Measurements from ENCODE around the gene FOXC1. TPM values are rescaled to one million over a fixed set of nuclear protein-coding genes. Genes with fewer than 3 reads are reported as not detected.

The FOXC1 gene
- total and polyA plus RNA-seq, 4 donors: 0.08 to 0.33 (median 0.14) TPM

DNA sequence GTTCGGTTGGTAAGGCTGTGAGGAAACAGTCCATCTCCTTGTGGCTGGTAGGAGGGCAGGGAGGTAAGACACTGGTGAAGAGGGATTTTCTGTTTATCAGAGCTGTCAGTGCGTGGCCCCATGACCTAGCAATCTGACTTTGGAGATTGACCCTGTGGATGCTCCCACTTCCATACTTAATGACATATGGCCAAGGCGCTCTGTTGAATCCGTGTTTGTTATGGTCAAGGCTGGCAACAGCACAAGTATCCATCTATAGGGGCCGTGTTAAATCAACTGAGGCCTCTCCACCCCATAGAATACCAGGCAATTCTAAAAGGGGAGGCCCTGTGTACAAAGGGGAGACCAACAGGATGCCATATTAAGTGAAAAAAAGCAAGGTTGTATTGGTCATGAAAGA is 25.6 kb upstream of the FOXC1 start:
- Histone ChIP-seq H3K27me3 (ENCODE audit: control insufficient read depth in 4 of 4, insufficient read depth in 4 of 4, low read length in 3 of 4) (no peaks in the 10 kb centered on the region), H3K9ac (ENCODE audit: low read depth in 1 of 2, low read length in 2 of 2) (no peak overlapping the region), H3K4me1 (ENCODE audit: control insufficient read depth in 4 of 4, insufficient read depth in 4 of 4, low read length in 3 of 4) (no peaks in the 10 kb centered on the region), H3K4me3 (ENCODE audit: low read depth in 1 of 3, low read length in 3 of 3) (no peak overlapping the region), H3K36me3 (ENCODE audit: control insufficient read depth in 4 of 4, insufficient read depth in 3 of 4, low read depth in 1 of 4, low read length in 3 of 4) (no peaks in the 10 kb centered on the region), H3K27ac (ENCODE audit: low read depth in 1 of 2, low read length in 2 of 2) (no peak overlapping the region), H3K9me3 (ENCODE audit: control insufficient read depth in 4 of 4, low read length in 3 of 4) (no peaks in the 10 kb centered on the region)
- TF ChIP-seq RAD21 (IDR thresholded peaks at IDR 0.05): no peak
- TF ChIP-seq, protein P1, sequence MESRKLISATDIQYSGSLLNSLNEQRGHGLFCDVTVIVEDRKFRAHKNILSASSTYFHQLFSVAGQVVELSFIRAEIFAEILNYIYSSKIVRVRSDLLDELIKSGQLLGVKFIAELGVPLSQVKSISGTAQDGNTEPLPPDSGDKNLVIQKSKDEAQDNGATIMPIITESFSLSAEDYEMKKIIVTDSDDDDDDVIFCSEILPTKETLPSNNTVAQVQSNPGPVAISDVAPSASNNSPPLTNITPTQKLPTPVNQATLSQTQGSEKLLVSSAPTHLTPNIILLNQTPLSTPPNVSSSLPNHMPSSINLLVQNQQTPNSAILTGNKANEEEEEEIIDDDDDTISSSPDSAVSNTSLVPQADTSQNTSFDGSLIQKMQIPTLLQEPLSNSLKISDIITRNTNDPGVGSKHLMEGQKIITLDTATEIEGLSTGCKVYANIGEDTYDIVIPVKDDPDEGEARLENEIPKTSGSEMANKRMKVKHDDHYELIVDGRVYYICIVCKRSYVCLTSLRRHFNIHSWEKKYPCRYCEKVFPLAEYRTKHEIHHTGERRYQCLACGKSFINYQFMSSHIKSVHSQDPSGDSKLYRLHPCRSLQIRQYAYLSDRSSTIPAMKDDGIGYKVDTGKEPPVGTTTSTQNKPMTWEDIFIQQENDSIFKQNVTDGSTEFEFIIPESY (IDR thresholded peaks at IDR 0.05): no peak
- TF ChIP-seq YY1 (IDR thresholded peaks at IDR 0.05): no peak
- TF ChIP-seq SP1 (IDR thresholded peaks at IDR 0.05): no peak
- TF ChIP-seq HNF4G (IDR thresholded peaks at IDR 0.05): no peak
- no peak for TF ChIP-seq RXRA (IDR thresholded peaks at IDR 0.05)
- TF ChIP-seq, protein P2, sequence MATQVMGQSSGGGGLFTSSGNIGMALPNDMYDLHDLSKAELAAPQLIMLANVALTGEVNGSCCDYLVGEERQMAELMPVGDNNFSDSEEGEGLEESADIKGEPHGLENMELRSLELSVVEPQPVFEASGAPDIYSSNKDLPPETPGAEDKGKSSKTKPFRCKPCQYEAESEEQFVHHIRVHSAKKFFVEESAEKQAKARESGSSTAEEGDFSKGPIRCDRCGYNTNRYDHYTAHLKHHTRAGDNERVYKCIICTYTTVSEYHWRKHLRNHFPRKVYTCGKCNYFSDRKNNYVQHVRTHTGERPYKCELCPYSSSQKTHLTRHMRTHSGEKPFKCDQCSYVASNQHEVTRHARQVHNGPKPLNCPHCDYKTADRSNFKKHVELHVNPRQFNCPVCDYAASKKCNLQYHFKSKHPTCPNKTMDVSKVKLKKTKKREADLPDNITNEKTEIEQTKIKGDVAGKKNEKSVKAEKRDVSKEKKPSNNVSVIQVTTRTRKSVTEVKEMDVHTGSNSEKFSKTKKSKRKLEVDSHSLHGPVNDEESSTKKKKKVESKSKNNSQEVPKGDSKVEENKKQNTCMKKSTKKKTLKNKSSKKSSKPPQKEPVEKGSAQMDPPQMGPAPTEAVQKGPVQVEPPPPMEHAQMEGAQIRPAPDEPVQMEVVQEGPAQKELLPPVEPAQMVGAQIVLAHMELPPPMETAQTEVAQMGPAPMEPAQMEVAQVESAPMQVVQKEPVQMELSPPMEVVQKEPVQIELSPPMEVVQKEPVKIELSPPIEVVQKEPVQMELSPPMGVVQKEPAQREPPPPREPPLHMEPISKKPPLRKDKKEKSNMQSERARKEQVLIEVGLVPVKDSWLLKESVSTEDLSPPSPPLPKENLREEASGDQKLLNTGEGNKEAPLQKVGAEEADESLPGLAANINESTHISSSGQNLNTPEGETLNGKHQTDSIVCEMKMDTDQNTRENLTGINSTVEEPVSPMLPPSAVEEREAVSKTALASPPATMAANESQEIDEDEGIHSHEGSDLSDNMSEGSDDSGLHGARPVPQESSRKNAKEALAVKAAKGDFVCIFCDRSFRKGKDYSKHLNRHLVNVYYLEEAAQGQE (IDR thresholded peaks at IDR 0.05): no peak
- TF ChIP-seq FOXA2 (IDR thresholded peaks at IDR 0.05): no peak
- TF ChIP-seq FOXA1 (IDR thresholded peaks at IDR 0.05): no peak
- TF ChIP-seq, protein P3, sequence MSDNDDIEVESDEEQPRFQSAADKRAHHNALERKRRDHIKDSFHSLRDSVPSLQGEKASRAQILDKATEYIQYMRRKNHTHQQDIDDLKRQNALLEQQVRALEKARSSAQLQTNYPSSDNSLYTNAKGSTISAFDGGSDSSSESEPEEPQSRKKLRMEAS (IDR thresholded peaks at IDR 0.05): no peak
- TF ChIP-seq HNF4A (conservative IDR thresholded peaks at IDR 0.05): no peak
- TF ChIP-seq, protein P4, sequence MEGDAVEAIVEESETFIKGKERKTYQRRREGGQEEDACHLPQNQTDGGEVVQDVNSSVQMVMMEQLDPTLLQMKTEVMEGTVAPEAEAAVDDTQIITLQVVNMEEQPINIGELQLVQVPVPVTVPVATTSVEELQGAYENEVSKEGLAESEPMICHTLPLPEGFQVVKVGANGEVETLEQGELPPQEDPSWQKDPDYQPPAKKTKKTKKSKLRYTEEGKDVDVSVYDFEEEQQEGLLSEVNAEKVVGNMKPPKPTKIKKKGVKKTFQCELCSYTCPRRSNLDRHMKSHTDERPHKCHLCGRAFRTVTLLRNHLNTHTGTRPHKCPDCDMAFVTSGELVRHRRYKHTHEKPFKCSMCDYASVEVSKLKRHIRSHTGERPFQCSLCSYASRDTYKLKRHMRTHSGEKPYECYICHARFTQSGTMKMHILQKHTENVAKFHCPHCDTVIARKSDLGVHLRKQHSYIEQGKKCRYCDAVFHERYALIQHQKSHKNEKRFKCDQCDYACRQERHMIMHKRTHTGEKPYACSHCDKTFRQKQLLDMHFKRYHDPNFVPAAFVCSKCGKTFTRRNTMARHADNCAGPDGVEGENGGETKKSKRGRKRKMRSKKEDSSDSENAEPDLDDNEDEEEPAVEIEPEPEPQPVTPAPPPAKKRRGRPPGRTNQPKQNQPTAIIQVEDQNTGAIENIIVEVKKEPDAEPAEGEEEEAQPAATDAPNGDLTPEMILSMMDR (IDR thresholded peaks at IDR 0.05; ENCODE audit: low read depth, low read length, missing input control): no peak
- DNase-seq (ENCODE audit: low spot score): no peak
- WGBS: 86% methylated on average over 5 of the region's 5 CpGs

DNA sequence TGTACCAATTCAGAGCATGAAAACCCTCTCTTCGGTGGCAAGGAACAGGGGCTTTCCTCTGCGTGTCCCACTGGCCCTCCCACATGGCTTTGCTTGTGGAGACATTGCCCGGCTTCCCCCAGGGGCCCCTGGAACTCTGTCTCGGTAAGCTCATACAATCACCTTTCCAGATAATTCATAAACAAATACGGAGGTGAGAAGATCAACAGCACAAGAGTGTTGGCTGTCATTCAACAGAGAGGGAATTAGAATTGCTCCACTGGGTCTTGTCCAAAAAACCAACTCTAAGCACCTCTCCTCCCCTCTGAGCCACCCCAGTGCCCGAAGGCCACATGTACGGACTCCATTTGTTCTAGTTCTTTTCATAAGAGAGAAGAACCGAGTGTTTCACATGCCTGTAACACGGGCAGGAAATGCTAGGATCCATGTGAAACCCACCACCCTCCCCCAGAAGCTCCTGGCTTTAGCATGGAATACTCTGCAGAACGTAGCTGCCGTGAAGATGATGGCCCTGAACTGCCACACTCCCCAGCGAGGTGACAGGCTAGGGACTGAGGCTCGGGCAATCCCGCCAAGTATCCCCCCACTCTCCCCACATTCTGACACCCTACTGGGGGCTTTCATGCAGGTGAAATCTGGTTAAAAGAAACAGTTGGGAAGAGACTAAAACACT is 24.6 kb upstream of the FOXC1 start:
- no peaks in the 10 kb centered on the region for H3K9me3 ChIP-seq (ENCODE audit: control insufficient read depth in 4 of 4, low read length in 3 of 4)
- no peak overlapping the region for H3K27ac ChIP-seq (ENCODE audit: low read depth in 1 of 2, low read length in 2 of 2)
- WGBS: 76% methylated on average over 14 of the region's 14 CpGs
- no peak overlapping the region for H3K9ac ChIP-seq (ENCODE audit: low read depth in 1 of 2, low read length in 2 of 2)
- H3K4me1 ChIP-seq (ENCODE audit: control insufficient read depth in 4 of 4, insufficient read depth in 4 of 4, low read length in 3 of 4): no peaks in the 10 kb centered on the region
- H3K4me3 ChIP-seq (ENCODE audit: low read depth in 1 of 3, low read length in 3 of 3): no peak overlapping the region
- DNase-seq (ENCODE audit: low spot score): no peak
- no peaks in the 10 kb centered on the region for H3K36me3 ChIP-seq (ENCODE audit: control insufficient read depth in 4 of 4, insufficient read depth in 3 of 4, low read depth in 1 of 4, low read length in 3 of 4)
- H3K27me3 ChIP-seq (ENCODE audit: control insufficient read depth in 4 of 4, insufficient read depth in 4 of 4, low read length in 3 of 4): no peaks in the 10 kb centered on the region
- TF ChIP-seq, protein P4 (IDR thresholded peaks at IDR 0.05; ENCODE audit: low read depth, low read length, missing input control): no peak
- TF ChIP-seq TAF1 (conservative IDR thresholded peaks at IDR 0.05): no peak
- TF ChIP-seq, protein P3 (IDR thresholded peaks at IDR 0.05): no peak
- no peak for TF ChIP-seq EGR1 (IDR thresholded peaks at IDR 0.05; ENCODE audit: low read depth in 2 of 2)
- TF ChIP-seq HNF4G (IDR thresholded peaks at IDR 0.05): no peak
- TF ChIP-seq FOXA1 (IDR thresholded peaks at IDR 0.05): no peak
- TF ChIP-seq, protein P5, sequence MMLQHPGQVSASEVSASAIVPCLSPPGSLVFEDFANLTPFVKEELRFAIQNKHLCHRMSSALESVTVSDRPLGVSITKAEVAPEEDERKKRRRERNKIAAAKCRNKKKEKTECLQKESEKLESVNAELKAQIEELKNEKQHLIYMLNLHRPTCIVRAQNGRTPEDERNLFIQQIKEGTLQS (IDR thresholded peaks at IDR 0.05): no peak
- no peak for TF ChIP-seq FOXA2 (IDR thresholded peaks at IDR 0.05)
- TF ChIP-seq JUND (IDR thresholded peaks at IDR 0.05): no peak
- no peak for TF ChIP-seq HNF4A (conservative IDR thresholded peaks at IDR 0.05)
- TF ChIP-seq, protein P2 (IDR thresholded peaks at IDR 0.05): no peak
- no peak for TF ChIP-seq SP1 (IDR thresholded peaks at IDR 0.05)
